HG02678 (cell line): ENCODE measurements around the gene CCK.
"Not testable (repeated sequence)": the region's sequence is repeated elsewhere in the genome, so short reads cannot be mapped to it uniquely, and the experiment has no call there.

ENCODE experiments used
- ATAC-seq: cut with Tn5 transposase; IDR thresholded peaks from one replicate; pipeline ENCODE4 v1.9.1; 2021; ENCODE audit warnings: mild to moderate bottlenecking, moderate library complexity; ENCODE audit not compliant: unreplicated experiment

CCK gene

GRCh38 chr3:42266085-42266484 lies at the start of gene CCK:
TSS of gene CCK (minus strand) at chr3:42266185. CDS start at chr3:42263630, 2,555 bp downstream.
- ATAC-seq, result no peak

- ATAC-seq, result no peak
Observed at GRCh38 chr3:42314411-42314810, 48.4 kb upstream of the CCK start.

- no peak for ATAC-seq
Observed at GRCh38 chr3:42308651-42309050, 42.7 kb upstream of the CCK start.

- ATAC-seq, result no peak
Observed at GRCh38 chr3:42306499-42306898, 40.5 kb upstream of the CCK start.

GRCh38 chr3:42302924-42303634 lies 37.1 kb upstream of the CCK start:
- ATAC-seq, result peak; percentile 77

GRCh38 chr3:42301446-42302175 lies 35.6 kb upstream of the CCK start:
- ATAC-seq, result no peak

- ATAC-seq, result no peak
Observed at GRCh38 chr3:42300778-42301177, 34.8 kb upstream of the CCK start.

GRCh38 chr3:42300013-42300412 lies 34.0 kb upstream of the CCK start:
- ATAC-seq, result no peak

GRCh38 chr3:42298259-42298658 lies 32.3 kb upstream of the CCK start:
- no peak for ATAC-seq

- no peak for ATAC-seq
Observed at GRCh38 chr3:42292009-42292408, 26.0 kb upstream of the CCK start.

GRCh38 chr3:42290966-42291714 lies 25.2 kb upstream of the CCK start:
- ATAC-seq, result peak; percentile 67

GRCh38 chr3:42289026-42289425 lies 23.0 kb upstream of the CCK start:
- no peak for ATAC-seq

GRCh38 chr3:42288385-42288784 lies 22.4 kb upstream of the CCK start:
- ATAC-seq, result no peak

GRCh38 chr3:42287423-42287822 lies 21.4 kb upstream of the CCK start:
- not testable (repeated sequence) for ATAC-seq

- no peak for ATAC-seq
Observed at GRCh38 chr3:42277676-42278075, 11.7 kb upstream of the CCK start.

- peak; percentile 95 for ATAC-seq
Observed at GRCh38 chr3:42276141-42277132, 10.5 kb upstream of the CCK start.

- no peak for ATAC-seq
Observed at GRCh38 chr3:42275217-42275616, 9.2 kb upstream of the CCK start.

GRCh38 chr3:42274266-42274665 lies 8.3 kb upstream of the CCK start:
- ATAC-seq, result no peak

GRCh38 chr3:42273361-42273760 lies 7.4 kb upstream of the CCK start:
- no peak for ATAC-seq

- ATAC-seq, result no peak
Observed at GRCh38 chr3:42271786-42272185, 5.8 kb upstream of the CCK start.

- ATAC-seq, result no peak
Observed at GRCh38 chr3:42270561-42270960, 4.6 kb upstream of the CCK start.
